ENCODE results near the gene CST1.

Gene CST1

DNA sequence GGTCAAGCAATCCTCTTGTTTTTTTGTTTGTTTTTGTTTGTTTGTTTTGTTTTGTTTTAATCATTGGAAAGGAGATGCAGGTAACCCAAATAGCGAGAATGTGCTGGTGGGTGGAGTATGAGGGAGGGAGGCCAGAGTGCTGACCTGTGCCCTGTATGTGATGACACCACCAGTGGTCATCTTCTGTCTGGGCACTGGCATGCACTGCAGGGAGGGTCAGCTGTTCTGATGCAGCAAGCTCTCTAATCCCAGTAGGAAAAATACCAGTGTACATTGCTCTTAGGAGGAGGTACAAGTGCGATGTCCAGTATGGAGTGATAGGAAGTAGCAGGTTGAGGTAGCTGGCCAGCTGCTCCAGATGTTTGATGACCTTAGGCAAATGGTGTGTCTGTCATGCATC lies 2.9 kb upstream of the CST1 start:
- Histone ChIP-seq H3K4me2 (ENCODE audit: insufficient read depth, low read length) (no peak overlapping the region), H3K9me3 (ENCODE audit: insufficient read depth, low read length, severe bottlenecking) (no peaks in the 10 kb centered on the region), H3K27ac (ENCODE audit: low read length) (no peak overlapping the region), H4K20me1 (ENCODE audit: insufficient read depth, low read length) (no peaks in the 10 kb centered on the region), H2AFZ (ENCODE audit: low read depth, low read length) (no peak overlapping the region), H3K79me2 (ENCODE audit: insufficient read depth, low read length) (no peaks in the 10 kb centered on the region), H3K9ac (ENCODE audit: low read depth, low read length) (no peak overlapping the region), H3K36me3 (ENCODE audit: insufficient read depth, low read length) (no peaks in the 10 kb centered on the region), H3K27me3 (ENCODE audit: insufficient read depth, low read length, poor library complexity) (peaks cover 5% of the 10 kb centered on the region), H3K4me3 (ENCODE audit: low read depth in 1 of 2, low read length in 2 of 2) (no peak overlapping the region), H3K4me1 (ENCODE audit: insufficient read depth, low read length) (no peaks in the 10 kb centered on the region)
- ATAC-seq (ENCODE audit: insufficient read depth, low read depth) (no peak), DNase-seq (no peak)
- TF ChIP-seq, protein P1, sequence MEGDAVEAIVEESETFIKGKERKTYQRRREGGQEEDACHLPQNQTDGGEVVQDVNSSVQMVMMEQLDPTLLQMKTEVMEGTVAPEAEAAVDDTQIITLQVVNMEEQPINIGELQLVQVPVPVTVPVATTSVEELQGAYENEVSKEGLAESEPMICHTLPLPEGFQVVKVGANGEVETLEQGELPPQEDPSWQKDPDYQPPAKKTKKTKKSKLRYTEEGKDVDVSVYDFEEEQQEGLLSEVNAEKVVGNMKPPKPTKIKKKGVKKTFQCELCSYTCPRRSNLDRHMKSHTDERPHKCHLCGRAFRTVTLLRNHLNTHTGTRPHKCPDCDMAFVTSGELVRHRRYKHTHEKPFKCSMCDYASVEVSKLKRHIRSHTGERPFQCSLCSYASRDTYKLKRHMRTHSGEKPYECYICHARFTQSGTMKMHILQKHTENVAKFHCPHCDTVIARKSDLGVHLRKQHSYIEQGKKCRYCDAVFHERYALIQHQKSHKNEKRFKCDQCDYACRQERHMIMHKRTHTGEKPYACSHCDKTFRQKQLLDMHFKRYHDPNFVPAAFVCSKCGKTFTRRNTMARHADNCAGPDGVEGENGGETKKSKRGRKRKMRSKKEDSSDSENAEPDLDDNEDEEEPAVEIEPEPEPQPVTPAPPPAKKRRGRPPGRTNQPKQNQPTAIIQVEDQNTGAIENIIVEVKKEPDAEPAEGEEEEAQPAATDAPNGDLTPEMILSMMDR (IDR thresholded peaks at IDR 0.05; ENCODE audit: borderline replicate concordance, extremely low read depth, low read length, poor library complexity, severe bottlenecking) = no peak

DNA sequence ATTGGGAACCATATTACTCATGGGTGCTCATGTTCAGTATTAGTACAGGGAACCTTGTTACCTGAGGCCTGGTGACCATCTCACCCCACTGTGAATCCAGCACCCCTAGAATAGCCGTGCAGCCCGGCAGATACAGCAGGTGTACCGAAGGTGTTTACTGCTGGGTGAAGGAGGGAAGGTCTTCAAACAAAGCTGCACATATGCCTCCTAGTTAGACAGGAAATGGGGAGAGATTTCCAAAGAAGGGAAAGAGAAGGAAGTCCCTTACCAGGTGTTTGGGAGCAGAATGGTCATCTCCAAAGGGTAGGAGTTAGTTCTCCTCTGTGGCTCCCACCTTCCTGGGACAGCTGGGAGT lies 2.4 kb upstream of the CST1 start:
- Histone ChIP-seq H3K4me3 (ENCODE audit: low read depth in 1 of 2, low read length in 2 of 2) (no peak overlapping the region), H3K27ac (ENCODE audit: low read length) (no peak overlapping the region), H4K20me1 (ENCODE audit: insufficient read depth, low read length) (no peaks in the 10 kb centered on the region), H3K9me3 (ENCODE audit: insufficient read depth, low read length, severe bottlenecking) (no peaks in the 10 kb centered on the region), H3K4me1 (ENCODE audit: insufficient read depth, low read length) (no peaks in the 10 kb centered on the region), H3K79me2 (ENCODE audit: insufficient read depth, low read length) (no peaks in the 10 kb centered on the region), H2AFZ (ENCODE audit: low read depth, low read length) (no peak overlapping the region), H3K4me2 (ENCODE audit: insufficient read depth, low read length) (no peak overlapping the region), H3K9ac (ENCODE audit: low read depth, low read length) (no peak overlapping the region), H3K36me3 (ENCODE audit: insufficient read depth, low read length) (no peaks in the 10 kb centered on the region), H3K27me3 (ENCODE audit: insufficient read depth, low read length, poor library complexity) (peaks cover 5% of the 10 kb centered on the region)
- TF ChIP-seq EZH2 (IDR thresholded peaks at IDR 0.05; ENCODE audit: borderline replicate concordance, low read depth, low read length, severe bottlenecking) = no peak
- TF ChIP-seq, protein P1 (IDR thresholded peaks at IDR 0.05; ENCODE audit: borderline replicate concordance, extremely low read depth, low read length, poor library complexity, severe bottlenecking) = no peak
- ATAC-seq (ENCODE audit: insufficient read depth, low read depth) (no peak), DNase-seq (no peak)

DNA sequence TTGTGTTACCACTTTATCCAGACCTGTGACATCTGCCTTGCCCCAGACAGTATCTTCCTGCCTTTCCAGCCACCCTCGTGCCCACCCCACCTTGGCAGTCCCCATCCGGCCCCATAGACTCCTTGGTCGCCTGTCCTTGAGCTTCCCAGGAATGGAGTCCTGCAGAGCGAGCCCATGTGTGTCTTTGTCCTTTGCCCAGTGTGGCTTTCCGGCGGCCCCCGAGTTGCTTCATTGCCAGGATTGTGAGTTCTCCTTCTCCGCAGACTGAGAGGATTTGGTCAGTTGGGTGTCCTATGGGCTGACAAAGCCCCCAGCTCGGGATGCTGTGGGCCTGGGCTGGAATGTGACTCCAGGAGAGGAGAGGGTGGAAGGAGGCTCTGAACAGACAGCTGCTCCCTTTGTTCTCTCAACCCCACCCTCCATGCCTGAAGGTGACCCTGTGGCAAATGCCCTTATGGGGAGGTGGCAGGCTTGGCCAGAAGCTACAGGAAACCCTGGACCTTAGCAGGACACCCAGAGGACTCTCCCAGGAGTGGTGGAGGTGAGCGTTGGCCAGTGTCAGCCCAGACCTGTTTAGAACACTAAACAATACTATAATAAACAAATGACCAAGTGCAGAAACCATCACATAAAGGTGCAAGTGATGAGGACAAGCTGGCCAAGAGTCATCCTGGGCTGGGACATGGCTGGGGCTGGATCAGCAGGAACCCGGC lies 1.9 kb upstream of the CST1 start:
- no peak overlapping the region for H3K4me3 ChIP-seq (ENCODE audit: low read depth in 1 of 2, low read length in 2 of 2)

More for the DNA sequence above, 1.9 kb upstream of the CST1 start:
- H3K9ac ChIP-seq (ENCODE audit: low read depth, low read length) = no peak overlapping the region
- no peak for TF ChIP-seq EZH2 (IDR thresholded peaks at IDR 0.05; ENCODE audit: borderline replicate concordance, low read depth, low read length, severe bottlenecking)
- TF ChIP-seq, protein P1 (IDR thresholded peaks at IDR 0.05; ENCODE audit: borderline replicate concordance, extremely low read depth, low read length, poor library complexity, severe bottlenecking) = no peak
- H3K79me2 ChIP-seq (ENCODE audit: insufficient read depth, low read length) = no peaks in the 10 kb centered on the region
- ATAC-seq (ENCODE audit: insufficient read depth, low read depth) (no peak), DNase-seq (no peak)
- no peaks in the 10 kb centered on the region for H4K20me1 ChIP-seq (ENCODE audit: insufficient read depth, low read length)
- H3K4me1 ChIP-seq (ENCODE audit: insufficient read depth, low read length) = no peaks in the 10 kb centered on the region
- H3K27me3 ChIP-seq (ENCODE audit: insufficient read depth, low read length, poor library complexity) = peaks cover 5% of the 10 kb centered on the region
- H3K9me3 ChIP-seq (ENCODE audit: insufficient read depth, low read length, severe bottlenecking) = no peaks in the 10 kb centered on the region
- H3K36me3 ChIP-seq (ENCODE audit: insufficient read depth, low read length) = no peaks in the 10 kb centered on the region
- H2AFZ ChIP-seq (ENCODE audit: low read depth, low read length) = no peak overlapping the region
- no peak overlapping the region for H3K27ac ChIP-seq (ENCODE audit: low read length)
- H3K4me2 ChIP-seq (ENCODE audit: insufficient read depth, low read length) = no peak overlapping the region
